Endothelial cell (in vitro differentiated cells): Measurements from ENCODE around the gene SPG7. TPM values are rescaled to one million over a fixed set of nuclear protein-coding genes. Genes with fewer than 3 reads are reported as not detected.

Experiments used
- DNase-seq: peaks from one replicate; pipeline ENCODE4 v3.0.0; 2021; ENCODE audit warnings: low spot score
- H3K27ac Mint-ChIP-seq: one replicate; pipeline ENCODE4 v1.8.0; 2021; ENCODE audit warnings: mixed read lengths, inconsistent platforms; ENCODE audit not compliant: unreplicated experiment
- H3K27me3 Mint-ChIP-seq: one replicate; pipeline ENCODE4 v1.8.0; 2021; ENCODE audit warnings: mild to moderate bottlenecking, moderate library complexity, mixed read lengths, inconsistent platforms; ENCODE audit not compliant: unreplicated experiment
- H3K36me3 Mint-ChIP-seq: one replicate; pipeline ENCODE4 v1.8.0; 2021; ENCODE audit warnings: mild to moderate bottlenecking, low read depth, mixed read lengths, inconsistent platforms; ENCODE audit not compliant: unreplicated experiment
- H3K4me1 Mint-ChIP-seq: one replicate; pipeline ENCODE4 v1.8.0; 2021; ENCODE audit warnings: mild to moderate bottlenecking, mixed read lengths, inconsistent platforms; ENCODE audit not compliant: unreplicated experiment
- H3K4me3 Mint-ChIP-seq: one replicate; pipeline ENCODE4 v1.8.0; 2021; ENCODE audit warnings: mild to moderate bottlenecking, mixed read lengths, inconsistent platforms; ENCODE audit not compliant: unreplicated experiment
- H3K9me3 Mint-ChIP-seq: one replicate; pipeline ENCODE4 v1.8.0; 2021; ENCODE audit warnings: mixed read lengths, inconsistent platforms; ENCODE audit not compliant: unreplicated experiment
- total RNA-seq: library from RNA; stranded (reverse); fragmentation: NEBNext Ultra II Directional; extraction: Animal tissue kit (Norgen Biotek cat#: 25700); gene quantifications from one replicate; pipeline ENCODE4 v1.2.1, GENCODE V29; 2021; ENCODE audit not compliant: unreplicated experiment
- TF ChIP-seq, protein P1 (sequence below): fragments of 200-600 bp; sonication (generic); IDR thresholded peaks from one replicate; pipeline ENCODE4 v1.5.0; 2021; ENCODE audit warnings: antibody characterized with exemption; ENCODE audit not compliant: unreplicated experiment

SPG7 gene
- total RNA-seq, 1 donor from 2014 or later: 207 TPM

GRCh38 chr16:89466920-89467319, 41.3 kb upstream of the SPG7 start:
- Mint-ChIP-seq H3K27ac (no peak overlapping the region), H3K36me3 (peaks cover 9% of the 10 kb centered on the region), H3K4me3 (no peak overlapping the region), H3K9me3 (no peaks in the 10 kb centered on the region), H3K27me3 (peaks cover 2% of the 10 kb centered on the region), H3K4me1 (peaks cover 27% of the 10 kb centered on the region)
- no peak for DNase-seq
- TF ChIP-seq, protein P1, sequence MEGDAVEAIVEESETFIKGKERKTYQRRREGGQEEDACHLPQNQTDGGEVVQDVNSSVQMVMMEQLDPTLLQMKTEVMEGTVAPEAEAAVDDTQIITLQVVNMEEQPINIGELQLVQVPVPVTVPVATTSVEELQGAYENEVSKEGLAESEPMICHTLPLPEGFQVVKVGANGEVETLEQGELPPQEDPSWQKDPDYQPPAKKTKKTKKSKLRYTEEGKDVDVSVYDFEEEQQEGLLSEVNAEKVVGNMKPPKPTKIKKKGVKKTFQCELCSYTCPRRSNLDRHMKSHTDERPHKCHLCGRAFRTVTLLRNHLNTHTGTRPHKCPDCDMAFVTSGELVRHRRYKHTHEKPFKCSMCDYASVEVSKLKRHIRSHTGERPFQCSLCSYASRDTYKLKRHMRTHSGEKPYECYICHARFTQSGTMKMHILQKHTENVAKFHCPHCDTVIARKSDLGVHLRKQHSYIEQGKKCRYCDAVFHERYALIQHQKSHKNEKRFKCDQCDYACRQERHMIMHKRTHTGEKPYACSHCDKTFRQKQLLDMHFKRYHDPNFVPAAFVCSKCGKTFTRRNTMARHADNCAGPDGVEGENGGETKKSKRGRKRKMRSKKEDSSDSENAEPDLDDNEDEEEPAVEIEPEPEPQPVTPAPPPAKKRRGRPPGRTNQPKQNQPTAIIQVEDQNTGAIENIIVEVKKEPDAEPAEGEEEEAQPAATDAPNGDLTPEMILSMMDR: no peak

DNA sequence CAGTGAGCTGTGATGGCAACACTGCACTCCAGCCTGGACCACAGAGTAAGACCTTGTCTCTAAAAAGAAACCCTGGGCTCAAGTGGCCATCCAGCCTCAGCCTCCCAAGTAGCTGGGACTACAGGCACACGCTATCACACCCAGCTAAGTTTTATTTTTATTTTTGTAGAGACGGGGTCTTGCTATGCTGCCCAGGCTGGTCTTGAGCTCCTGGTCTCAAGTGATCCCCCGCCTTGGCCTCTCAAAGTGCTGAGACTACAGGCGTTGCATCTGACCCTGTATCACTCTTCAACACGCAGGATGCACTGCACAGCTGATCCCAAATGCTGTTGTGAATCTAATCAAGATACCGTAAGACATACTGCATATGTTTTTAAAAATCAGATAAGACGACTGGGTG, 40.8 kb upstream of the SPG7 start:
- Mint-ChIP-seq H3K9me3 (no peaks in the 10 kb centered on the region), H3K27ac (no peak overlapping the region), H3K4me1 (peaks cover 32% of the 10 kb centered on the region), H3K4me3 (no peak overlapping the region), H3K27me3 (peaks cover 2% of the 10 kb centered on the region), H3K36me3 (peaks cover 11% of the 10 kb centered on the region)
- TF ChIP-seq, protein P1: no peak
- no peak for DNase-seq

DNA sequence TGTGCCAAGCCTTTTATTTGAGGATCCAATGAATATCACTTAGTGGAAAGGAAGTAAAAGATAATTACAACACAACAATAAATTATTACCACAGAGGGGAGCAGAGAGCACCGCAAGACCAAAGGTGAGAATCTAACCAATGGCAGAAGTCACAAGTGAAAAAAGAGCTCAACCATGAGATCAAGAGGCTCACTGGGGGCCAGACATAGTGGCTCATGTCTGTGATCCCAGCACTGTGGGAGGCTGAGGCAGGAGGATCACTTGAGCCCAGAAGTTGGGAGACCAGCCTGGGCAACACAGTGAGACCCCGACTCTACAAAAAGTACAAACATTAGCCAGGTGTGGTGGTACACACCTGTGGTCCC, 35.5 kb upstream of the SPG7 start:
- Mint-ChIP-seq H3K4me1 (peaks cover 38% of the 10 kb centered on the region), H3K9me3 (no peaks in the 10 kb centered on the region), H3K4me3 (no peak overlapping the region)

DNA sequence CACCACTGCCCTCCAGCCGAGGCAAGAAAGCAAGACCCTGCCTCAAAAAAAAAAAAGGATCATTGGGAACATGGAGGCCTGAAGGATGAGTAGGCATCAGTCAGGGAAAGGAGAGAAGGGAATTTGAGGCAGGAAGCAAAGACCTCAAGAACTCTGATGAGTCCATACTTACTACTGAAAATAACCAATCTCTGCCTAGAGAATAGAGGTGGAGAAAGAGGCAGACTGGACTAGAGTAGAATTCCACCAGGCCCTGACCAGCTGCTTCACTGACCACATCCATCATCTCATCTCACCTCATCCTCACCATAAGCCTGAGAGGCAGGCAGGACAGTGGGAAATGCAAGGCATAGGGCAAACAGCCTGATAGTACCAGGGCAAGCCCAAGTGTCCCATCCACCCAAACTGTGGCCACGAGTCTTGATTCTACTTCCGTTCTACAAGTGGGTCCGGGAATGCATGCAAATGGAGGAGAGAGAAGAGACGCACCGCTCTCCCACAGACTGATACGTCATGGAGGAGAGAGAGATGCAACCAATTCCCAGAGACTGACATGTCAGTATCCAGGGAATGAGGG, 35.0 kb upstream of the SPG7 start:
- H3K27me3 Mint-ChIP-seq: peaks cover 2% of the 10 kb centered on the region
- H3K4me1 Mint-ChIP-seq: peaks cover 41% of the 10 kb centered on the region
- TF ChIP-seq, protein P1: no peak
- H3K4me3 Mint-ChIP-seq: no peak overlapping the region
- H3K9me3 Mint-ChIP-seq: no peaks in the 10 kb centered on the region
- peaks cover 4% of the 10 kb centered on the region for H3K36me3 Mint-ChIP-seq
- no peak for DNase-seq
- H3K27ac Mint-ChIP-seq: no peak overlapping the region

More for the DNA sequence above, 35.5 kb upstream of the SPG7 start:
- Mint-ChIP-seq H3K36me3 (peaks cover 4% of the 10 kb centered on the region), H3K27ac (no peak overlapping the region), H3K27me3 (peaks cover 2% of the 10 kb centered on the region)
- DNase-seq: no peak
- TF ChIP-seq, protein P1: no peak

DNA sequence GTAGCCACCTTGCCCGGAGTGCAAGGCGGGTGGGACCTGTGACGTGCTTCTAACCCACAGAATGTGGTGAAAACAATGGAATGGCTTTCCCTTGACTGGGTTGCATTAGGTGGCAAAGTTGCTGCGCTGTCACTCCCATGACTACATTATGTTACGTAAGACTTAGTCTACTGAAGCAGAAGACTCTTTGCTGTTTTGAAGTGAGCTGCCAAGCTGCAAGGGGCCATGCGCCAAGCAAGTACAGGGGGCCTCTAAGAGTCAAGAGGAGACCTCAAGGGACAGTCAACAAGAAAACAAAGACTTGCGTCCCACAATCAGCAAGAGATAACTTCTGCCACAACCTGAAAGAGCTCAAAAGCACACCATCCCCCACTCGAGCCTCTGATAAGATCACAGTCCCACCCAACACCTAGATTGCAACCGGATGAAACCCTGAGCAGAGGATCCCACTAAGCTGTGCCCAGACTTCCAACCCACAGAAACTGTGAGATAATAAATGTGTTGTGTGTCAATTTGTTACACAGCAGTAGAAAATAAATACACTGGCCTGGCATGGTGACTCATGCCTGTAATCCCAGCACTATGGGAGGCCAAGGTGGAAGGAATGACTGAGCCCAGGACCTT, 34.3 kb upstream of the SPG7 start:
- Mint-ChIP-seq H3K27me3 (peaks cover 2% of the 10 kb centered on the region), H3K4me1 (peaks cover 48% of the 10 kb centered on the region), H3K27ac (peak overlapping the region; percentile 40), H3K4me3 (no peak overlapping the region), H3K9me3 (no peaks in the 10 kb centered on the region), H3K36me3 (peaks cover 4% of the 10 kb centered on the region)
- TF ChIP-seq, protein P1: no peak
- DNase-seq: no peak
